Ovary (tissue), 3 donors: ENCODE measurements around the gene FOSL2.

Source experiments
- CTCF ChIP-seq, 3 donors: fragments of 450-650 bp in 2 of 3; fragments of 200-600 bp in 1 of 3; IDR thresholded peaks; one replicate each; pipeline versions ENCODE4 v1.5.1 to v1.8.0; 2016 to 2022; ENCODE audit warnings: antibody characterized with exemption in 3 of 3, mild to moderate bottlenecking in 1 of 3
- POLR2A ChIP-seq: fragments of 450-650 bp; IDR thresholded peaks from one replicate; pipeline ENCODE4 v1.6.1; 2017; ENCODE audit warnings: antibody characterized with exemption, mild to moderate bottlenecking, moderate library complexity
- donor health status: DM: no; HTN: no; CAD: no.

GRCh38 chr2:28350791-28351285 is 41.8 kb upstream of the FOSL2 start:
- no peak for TF ChIP-seq POLR2A
- no peak for TF ChIP-seq CTCF (IDR thresholded peaks at IDR 0.05)
